ENCODE results near the gene FBXO48. TPM values are rescaled to one million over a fixed set of nuclear protein-coding genes. Genes with fewer than 3 reads are reported as not detected.

FBXO48 gene
- total RNA-seq, 2 experiments from 2014 or later, result 0.44 to 0.50 TPM

- Histone ChIP-seq H3K27ac (ENCODE audit: low read depth in 1 of 2, low read length in 2 of 2) (no peak overlapping the region), H3K27me3 (ENCODE audit: control insufficient read depth in 1 of 2, insufficient read depth in 2 of 2, low read length in 2 of 2) (no peaks in the 10 kb centered on the region), H3K4me3 (ENCODE audit: low read length) (no peak overlapping the region), H3K4me1 (ENCODE audit: insufficient read depth, low read length) (peaks cover 16% of the 10 kb centered on the region), H3K36me3 (ENCODE audit: insufficient read depth, low read length) (no peaks in the 10 kb centered on the region), H3K9me3 (ENCODE audit: control insufficient read depth in 1 of 2, insufficient read depth in 1 of 2, low read length in 2 of 2) (no peaks in the 10 kb centered on the region)
- ATAC-seq (ENCODE audit: poor library complexity) (no peak), DNase-seq (peak in 1 of 14 experiments; percentile 33)
- Mint-ChIP-seq H3K4me3 (no peak overlapping the region), H3K27ac (no peak overlapping the region), H3K27me3 (no peaks in the 10 kb centered on the region), H3K36me3 (ENCODE audit: low read depth) (no peaks in the 10 kb centered on the region), H3K4me1 (ENCODE audit: low read depth) (no peaks in the 10 kb centered on the region), H3K9me3 (no peaks in the 10 kb centered on the region)
- TF ChIP-seq, protein P1, sequence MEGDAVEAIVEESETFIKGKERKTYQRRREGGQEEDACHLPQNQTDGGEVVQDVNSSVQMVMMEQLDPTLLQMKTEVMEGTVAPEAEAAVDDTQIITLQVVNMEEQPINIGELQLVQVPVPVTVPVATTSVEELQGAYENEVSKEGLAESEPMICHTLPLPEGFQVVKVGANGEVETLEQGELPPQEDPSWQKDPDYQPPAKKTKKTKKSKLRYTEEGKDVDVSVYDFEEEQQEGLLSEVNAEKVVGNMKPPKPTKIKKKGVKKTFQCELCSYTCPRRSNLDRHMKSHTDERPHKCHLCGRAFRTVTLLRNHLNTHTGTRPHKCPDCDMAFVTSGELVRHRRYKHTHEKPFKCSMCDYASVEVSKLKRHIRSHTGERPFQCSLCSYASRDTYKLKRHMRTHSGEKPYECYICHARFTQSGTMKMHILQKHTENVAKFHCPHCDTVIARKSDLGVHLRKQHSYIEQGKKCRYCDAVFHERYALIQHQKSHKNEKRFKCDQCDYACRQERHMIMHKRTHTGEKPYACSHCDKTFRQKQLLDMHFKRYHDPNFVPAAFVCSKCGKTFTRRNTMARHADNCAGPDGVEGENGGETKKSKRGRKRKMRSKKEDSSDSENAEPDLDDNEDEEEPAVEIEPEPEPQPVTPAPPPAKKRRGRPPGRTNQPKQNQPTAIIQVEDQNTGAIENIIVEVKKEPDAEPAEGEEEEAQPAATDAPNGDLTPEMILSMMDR (IDR thresholded peaks at IDR 0.05), result no peak
- ChIA-PET POLR2A (no interaction called here), CTCF (no interaction called here)
- intact Hi-C loops (cut with DNase I, micrococcal nuclease), result no loop called here
These were observed 49.2 kb downstream of the FBXO48 start for GRCh38 chr2:68417926-68418325.

GRCh38 chr2:68416081-68416675 lies 50.9 kb downstream of the FBXO48 start:
- ATAC-seq (ENCODE audit: poor library complexity) (no peak), DNase-seq (no peak)
- no peaks in the 10 kb centered on the region for H3K27me3 ChIP-seq (ENCODE audit: control insufficient read depth in 1 of 2, insufficient read depth in 2 of 2, low read length in 2 of 2)
- H3K4me3 Mint-ChIP-seq, result no peak overlapping the region
- ChIA-PET POLR2A (no interaction called here), CTCF (no interaction called here)
- H3K4me1 Mint-ChIP-seq (ENCODE audit: low read depth), result no peaks in the 10 kb centered on the region
- no peak overlapping the region for H3K27ac ChIP-seq (ENCODE audit: low read depth in 1 of 2, low read length in 2 of 2)
- H3K36me3 ChIP-seq (ENCODE audit: insufficient read depth, low read length), result no peaks in the 10 kb centered on the region
- H3K36me3 Mint-ChIP-seq (ENCODE audit: low read depth), result no peaks in the 10 kb centered on the region
- H3K27ac Mint-ChIP-seq, result no peak overlapping the region
- TF ChIP-seq, protein P1 (IDR thresholded peaks at IDR 0.05), result no peak
- no peak overlapping the region for H3K4me3 ChIP-seq (ENCODE audit: low read length)
- H3K27me3 Mint-ChIP-seq, result no peaks in the 10 kb centered on the region
- H3K4me1 ChIP-seq (ENCODE audit: insufficient read depth, low read length), result peaks cover 16% of the 10 kb centered on the region
- intact Hi-C loops (cut with DNase I, micrococcal nuclease), result no loop called here
- H3K9me3 ChIP-seq (ENCODE audit: control insufficient read depth in 1 of 2, insufficient read depth in 1 of 2, low read length in 2 of 2), result no peaks in the 10 kb centered on the region
- H3K9me3 Mint-ChIP-seq, result no peaks in the 10 kb centered on the region

GRCh38 chr2:68415521-68415920 lies 51.6 kb downstream of the FBXO48 start:
- Histone ChIP-seq H3K4me1 (ENCODE audit: insufficient read depth, low read length) (peaks cover 16% of the 10 kb centered on the region), H3K27me3 (ENCODE audit: control insufficient read depth in 1 of 2, insufficient read depth in 2 of 2, low read length in 2 of 2) (no peaks in the 10 kb centered on the region), H3K9me3 (ENCODE audit: control insufficient read depth in 1 of 2, insufficient read depth in 1 of 2, low read length in 2 of 2) (no peaks in the 10 kb centered on the region), H3K4me3 (ENCODE audit: low read length) (no peak overlapping the region), H3K27ac (ENCODE audit: low read depth in 1 of 2, low read length in 2 of 2) (no peak overlapping the region), H3K36me3 (ENCODE audit: insufficient read depth, low read length) (no peaks in the 10 kb centered on the region)
- Mint-ChIP-seq H3K4me1 (ENCODE audit: low read depth) (no peaks in the 10 kb centered on the region), H3K27ac (no peak overlapping the region), H3K27me3 (no peaks in the 10 kb centered on the region), H3K4me3 (no peak overlapping the region), H3K9me3 (no peaks in the 10 kb centered on the region), H3K36me3 (ENCODE audit: low read depth) (no peaks in the 10 kb centered on the region)
- DNase-seq (no peak), ATAC-seq (ENCODE audit: poor library complexity) (no peak)
- intact Hi-C loops (cut with DNase I, micrococcal nuclease), result no loop called here
- TF ChIP-seq, protein P1 (IDR thresholded peaks at IDR 0.05), result no peak
- ChIA-PET CTCF (interaction anchor here (0.6 kb wide), 1 partner anchor 11 kb away, joined by 3 read pairs; no protein-coding TSS in a partner anchor), POLR2A (no interaction called here)

All from CD4-positive, alpha-beta T cell (primary cell).